ENCODE results near the gene FLCN. TPM values are rescaled to one million over a fixed set of nuclear protein-coding genes. Genes with fewer than 3 reads are reported as not detected.
"Not testable (repeated sequence)": the region's sequence is repeated elsewhere in the genome, so short reads cannot be mapped to it uniquely, and the experiment has no call there.

FLCN gene
- 100 to 1,000 TPM in 1 of 2 donors, 10 to 100 TPM in 1; 43.8 to 125 TPM for total RNA-seq

- intact Hi-C loops (cut with DNase I) = loop anchor here (5.0 kb wide), 1 partner anchor 95 kb away; no protein-coding TSS in a partner anchor
- H3K9me3 ChIP-seq = no peaks in the 10 kb centered on the region
- DNase-seq (ENCODE audit: low spot score) = peak; percentile 87
- H3K36me3 ChIP-seq = no peaks in the 10 kb centered on the region
- H3K4me1 ChIP-seq (replicated peaks) = peaks cover 3% of the 10 kb centered on the region
- TF ChIP-seq, protein P1, sequence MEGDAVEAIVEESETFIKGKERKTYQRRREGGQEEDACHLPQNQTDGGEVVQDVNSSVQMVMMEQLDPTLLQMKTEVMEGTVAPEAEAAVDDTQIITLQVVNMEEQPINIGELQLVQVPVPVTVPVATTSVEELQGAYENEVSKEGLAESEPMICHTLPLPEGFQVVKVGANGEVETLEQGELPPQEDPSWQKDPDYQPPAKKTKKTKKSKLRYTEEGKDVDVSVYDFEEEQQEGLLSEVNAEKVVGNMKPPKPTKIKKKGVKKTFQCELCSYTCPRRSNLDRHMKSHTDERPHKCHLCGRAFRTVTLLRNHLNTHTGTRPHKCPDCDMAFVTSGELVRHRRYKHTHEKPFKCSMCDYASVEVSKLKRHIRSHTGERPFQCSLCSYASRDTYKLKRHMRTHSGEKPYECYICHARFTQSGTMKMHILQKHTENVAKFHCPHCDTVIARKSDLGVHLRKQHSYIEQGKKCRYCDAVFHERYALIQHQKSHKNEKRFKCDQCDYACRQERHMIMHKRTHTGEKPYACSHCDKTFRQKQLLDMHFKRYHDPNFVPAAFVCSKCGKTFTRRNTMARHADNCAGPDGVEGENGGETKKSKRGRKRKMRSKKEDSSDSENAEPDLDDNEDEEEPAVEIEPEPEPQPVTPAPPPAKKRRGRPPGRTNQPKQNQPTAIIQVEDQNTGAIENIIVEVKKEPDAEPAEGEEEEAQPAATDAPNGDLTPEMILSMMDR (IDR thresholded peaks at IDR 0.05) = peak in 1 of 4 experiments; percentile 18
- TF ChIP-seq POLR2AphosphoS5 (IDR thresholded peaks at IDR 0.05) (peak; percentile 87), POLR2A (IDR thresholded peaks at IDR 0.05) (peak; percentile 83)
- peak within 1 kb of the TSS; percentile 90 to 94 for H3K4me3 ChIP-seq
- no peaks in the 10 kb centered on the region for H3K27me3 ChIP-seq (replicated peaks; ENCODE audit: insufficient read depth)
- under 1% methylated on average over 33 of the region's 53 CpGs for WGBS
- peak within 1 kb of the TSS; percentile 94 to 97 for H3K27ac ChIP-seq
These were observed at the start of gene FLCN for GRCh38 chr17:17237026-17237799. TSS of gene FLCN (minus strand) at chr17:17237168. CDS start at chr17:17228137, 9,031 bp downstream.

DNA sequence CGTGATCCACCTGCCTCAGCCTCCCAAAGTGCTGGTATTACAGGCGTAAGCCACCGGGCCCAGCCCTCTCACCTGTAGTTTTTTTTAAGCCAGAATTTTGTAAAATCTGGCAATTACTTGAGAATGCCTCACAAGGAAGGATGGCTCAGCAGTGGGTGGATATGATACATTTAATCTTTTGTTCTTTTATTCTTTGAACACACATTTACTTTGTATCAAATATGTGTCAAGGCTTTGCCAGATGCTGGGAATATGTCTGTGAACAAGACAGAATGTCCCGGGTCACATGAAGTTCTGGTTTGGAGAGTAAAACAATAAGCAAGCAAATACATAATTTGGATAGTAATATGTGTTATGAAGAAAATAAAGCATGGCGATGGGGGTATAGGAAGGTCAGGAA is 49.0 kb upstream of the FLCN start:
- WGBS = 77% methylated on average over 5 of the region's 5 CpGs
- Histone ChIP-seq H3K27me3 (replicated peaks; ENCODE audit: insufficient read depth) (no peaks in the 10 kb centered on the region), H3K36me3 (no peaks in the 10 kb centered on the region), H3K9me3 (no peaks in the 10 kb centered on the region), H3K4me1 (replicated peaks) (no peaks in the 10 kb centered on the region), H3K4me3 (no peak overlapping the region), H3K27ac (no peak overlapping the region)
- intact Hi-C loops (cut with DNase I) = no loop called here
- DNase-seq (ENCODE audit: low spot score) = no peak
- TF ChIP-seq POLR2A (IDR thresholded peaks at IDR 0.05) (no peak), POLR2AphosphoS5 (IDR thresholded peaks at IDR 0.05) (no peak)
- TF ChIP-seq, protein P1 (IDR thresholded peaks at IDR 0.05) = no peak

DNA sequence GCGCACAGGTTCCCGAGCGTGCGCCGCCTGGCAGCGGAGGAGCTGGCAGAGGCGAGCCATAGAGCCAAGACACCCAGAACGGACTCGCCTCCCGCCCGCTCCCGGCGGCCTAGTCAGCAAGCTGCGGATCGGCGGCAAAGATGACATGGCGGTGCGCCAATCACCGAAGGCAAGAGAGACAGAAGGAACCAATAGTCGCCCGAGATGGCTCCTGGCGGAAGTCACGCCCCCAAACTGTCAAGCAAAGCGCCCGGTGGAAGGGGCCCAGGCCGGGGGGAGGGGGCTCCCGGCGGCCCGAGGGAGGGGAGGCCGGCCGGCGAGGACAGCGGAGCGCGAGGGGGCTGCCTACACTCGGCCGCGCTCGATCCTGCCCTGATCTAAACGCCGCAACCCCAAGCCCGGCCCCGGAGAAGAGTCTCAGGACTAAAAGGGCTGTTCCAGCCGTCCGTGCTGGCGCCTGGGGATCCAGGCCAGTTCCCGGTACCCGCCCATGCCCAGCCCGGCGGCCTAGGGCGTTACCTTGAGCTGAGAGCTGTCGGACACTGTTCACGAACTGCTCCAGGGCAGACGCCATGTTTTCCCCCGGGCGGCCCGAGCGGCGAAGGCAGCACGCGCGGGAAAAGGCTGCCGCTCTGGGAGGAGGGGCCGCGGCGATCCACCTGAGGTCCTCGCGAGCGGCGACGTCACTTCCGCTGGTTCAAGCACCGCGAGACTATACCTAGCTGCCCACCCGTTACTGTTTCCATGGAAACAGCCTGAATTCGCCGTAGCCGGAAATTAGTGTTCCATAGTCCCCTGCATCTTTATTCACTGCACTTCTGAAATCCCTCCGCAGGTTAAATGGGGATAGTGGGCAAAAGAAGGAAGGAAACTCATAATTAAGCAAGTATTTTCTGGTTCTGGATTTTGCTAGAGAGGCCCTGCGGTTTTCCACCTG is 43.9 kb upstream of the FLCN start, which contains the start of gene COPS3:
Gene COPS3 (minus strand): TSS at position 634 of the 937 bp plus-strand sequence. CDS start 60 bp downstream, at position 574.
- Histone ChIP-seq H3K9me3 (no peaks in the 10 kb centered on the region), H3K27me3 (replicated peaks; ENCODE audit: insufficient read depth) (no peaks in the 10 kb centered on the region), H3K4me3 (peak within 1 kb of the TSS; percentile 84 to 98), H3K4me1 (replicated peaks) (peaks cover 7% of the 10 kb centered on the region), H3K27ac (peak within 1 kb of the TSS; percentile 93 to 98), H3K36me3 (no peaks in the 10 kb centered on the region)
- intact Hi-C loops (cut with DNase I) = no loop called here
- peak; percentile 60 for TF ChIP-seq POLR2A (IDR thresholded peaks at IDR 0.05)
- TF ChIP-seq POLR2AphosphoS5 (IDR thresholded peaks at IDR 0.05) = peak; percentile 82
- TF ChIP-seq, protein P1 (IDR thresholded peaks at IDR 0.05) = peak in 1 of 4 experiments; percentile 4
- DNase-seq (ENCODE audit: low spot score) = peak; percentile 99
- 1% methylated on average over 65 of the region's 80 CpGs for WGBS

DNA sequence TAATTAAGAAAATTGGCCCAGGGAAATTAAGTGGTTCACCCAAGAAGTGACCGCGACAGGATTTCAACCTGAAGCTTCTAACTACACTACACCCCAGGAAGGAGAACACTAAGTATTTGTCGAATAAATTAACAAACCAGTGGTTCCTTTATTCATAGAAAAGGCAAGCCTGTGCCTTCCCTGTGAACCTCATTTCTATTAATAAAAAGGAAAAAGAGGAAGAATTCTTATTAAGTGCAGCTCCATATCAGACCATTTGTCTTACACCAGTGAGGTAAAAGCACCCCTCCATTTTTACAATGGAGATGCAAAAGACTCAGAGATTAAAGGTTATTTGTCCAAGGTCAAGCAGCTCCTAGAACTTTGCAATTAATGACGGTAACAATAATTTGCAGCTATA is 42.3 kb upstream of the FLCN start:
- no peaks in the 10 kb centered on the region for H3K27me3 ChIP-seq (replicated peaks; ENCODE audit: insufficient read depth)
- no peak for DNase-seq (ENCODE audit: low spot score)
- H3K27ac ChIP-seq = no peak overlapping the region
- WGBS = 79% methylated on average over 4 of the region's 4 CpGs
- TF ChIP-seq POLR2AphosphoS5 (IDR thresholded peaks at IDR 0.05) (no peak), POLR2A (IDR thresholded peaks at IDR 0.05) (no peak)
- TF ChIP-seq, protein P1 (IDR thresholded peaks at IDR 0.05) = no peak
- H3K9me3 ChIP-seq = no peaks in the 10 kb centered on the region
- no peak overlapping the region for H3K4me3 ChIP-seq
- peaks cover 11% of the 10 kb centered on the region for H3K4me1 ChIP-seq (replicated peaks)
- H3K36me3 ChIP-seq = no peaks in the 10 kb centered on the region
- intact Hi-C loops (cut with DNase I) = no loop called here

GRCh38 chr17:17277431-17277830 is 40.5 kb upstream of the FLCN start:
- H3K4me3 ChIP-seq; H3K9me3 ChIP-seq; intact Hi-C loops (cut with DNase I); H3K27ac ChIP-seq; H3K36me3 ChIP-seq; H3K27me3 ChIP-seq (replicated peaks; ENCODE audit: insufficient read depth); DNase-seq (ENCODE audit: low spot score): not testable (repeated sequence)
- H3K4me1 ChIP-seq (replicated peaks) = peaks cover 11% of the 10 kb centered on the region
- whole genome bisulfite sequencing = 94% methylated on average over 5 of the region's 5 CpGs

All from prostate gland (tissue), 2 donors.